HG02588 (cell line): ENCODE results near the gene EXOC3L4.
A peak's percentile ranks its signal among the peaks of the same experiment; 100 is the strongest.

ENCODE experiments used
- ATAC-seq: cut with Tn5 transposase; IDR thresholded peaks from one replicate; pipeline ENCODE4 v1.9.1; 2021; ENCODE audit warnings: mild to moderate bottlenecking, moderate library complexity; ENCODE audit not compliant: unreplicated experiment

The EXOC3L4 gene

GRCh38 chr14:103129301-103130016 lies 34.9 kb downstream of the EXOC3L4 start:
- ATAC-seq: no peak

- ATAC-seq: no peak
Observed at GRCh38 chr14:103130017-103130764, 35.7 kb downstream of the EXOC3L4 start.

- no peak for ATAC-seq
Observed at GRCh38 chr14:103130965-103131364, 36.4 kb downstream of the EXOC3L4 start.

- ATAC-seq: no peak
Observed at GRCh38 chr14:103131580-103131979, 37.1 kb downstream of the EXOC3L4 start.

- no peak for ATAC-seq
Observed at GRCh38 chr14:103132381-103133209, 38.1 kb downstream of the EXOC3L4 start.

- ATAC-seq: no peak
Observed at GRCh38 chr14:103133210-103134140, 39.0 kb downstream of the EXOC3L4 start.

GRCh38 chr14:103134405-103134804 lies 39.9 kb downstream of the EXOC3L4 start:
- ATAC-seq: no peak

- no peak for ATAC-seq
Observed at GRCh38 chr14:103134919-103135318, 40.4 kb downstream of the EXOC3L4 start.

GRCh38 chr14:103135333-103136260 lies 41.1 kb downstream of the EXOC3L4 start:
- ATAC-seq: no peak

GRCh38 chr14:103136388-103137271 lies 42.1 kb downstream of the EXOC3L4 start:
- ATAC-seq: no peak

GRCh38 chr14:103137689-103138300 lies 43.3 kb downstream of the EXOC3L4 start:
- no peak for ATAC-seq

- no peak for ATAC-seq
Observed at GRCh38 chr14:103138301-103139131, 44.0 kb downstream of the EXOC3L4 start.

- no peak for ATAC-seq
Observed at GRCh38 chr14:103139132-103140025, 44.9 kb downstream of the EXOC3L4 start.

- peak; percentile 45 for ATAC-seq
Observed at GRCh38 chr14:103140316-103141109, 46.0 kb downstream of the EXOC3L4 start.

GRCh38 chr14:103141117-103141796 lies 46.7 kb downstream of the EXOC3L4 start:
- ATAC-seq: no peak
